CD4-positive, alpha-beta T cell treated with Interleukin-10 for 1 hour (primary cell): ENCODE measurements around the gene ST8SIA5.

Experiments
- DNase-seq: peaks from one replicate; pipeline ENCODE4 v3.0.0-alpha.2; 2020

Gene ST8SIA5

DNA sequence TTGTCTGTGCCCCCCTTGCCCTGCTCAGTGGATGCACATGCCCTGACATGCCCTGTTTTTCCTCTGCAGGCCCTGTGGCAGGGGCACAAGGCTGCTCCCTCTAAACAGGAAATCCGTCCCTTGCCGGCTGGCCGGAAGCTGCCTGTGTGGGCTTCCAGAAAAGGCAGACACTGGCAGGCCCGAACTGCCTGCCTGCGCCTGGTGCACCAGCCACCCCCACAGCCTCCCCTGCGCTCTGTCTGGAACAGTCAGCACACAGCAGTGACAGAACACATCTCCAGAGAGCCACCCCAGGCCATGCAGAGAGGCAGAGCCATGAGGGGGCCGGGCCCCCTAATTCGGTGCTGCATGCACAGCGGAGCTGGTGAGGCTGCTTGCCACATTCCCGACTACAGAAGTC is 133.3 kb downstream of the ST8SIA5 start:
- peak; percentile 21 for DNase-seq

- peak; percentile 9 for DNase-seq
Measured at GRCh38 chr18:46622999-46623398, 133.9 kb downstream of the ST8SIA5 start.

- DNase-seq = no peak
Measured at GRCh38 chr18:46622451-46622850, 134.4 kb downstream of the ST8SIA5 start.

GRCh38 chr18:46621871-46622270 is 135.0 kb downstream of the ST8SIA5 start:
- no peak for DNase-seq

GRCh38 chr18:46621111-46621766 is 135.6 kb downstream of the ST8SIA5 start:
- DNase-seq = no peak

DNA sequence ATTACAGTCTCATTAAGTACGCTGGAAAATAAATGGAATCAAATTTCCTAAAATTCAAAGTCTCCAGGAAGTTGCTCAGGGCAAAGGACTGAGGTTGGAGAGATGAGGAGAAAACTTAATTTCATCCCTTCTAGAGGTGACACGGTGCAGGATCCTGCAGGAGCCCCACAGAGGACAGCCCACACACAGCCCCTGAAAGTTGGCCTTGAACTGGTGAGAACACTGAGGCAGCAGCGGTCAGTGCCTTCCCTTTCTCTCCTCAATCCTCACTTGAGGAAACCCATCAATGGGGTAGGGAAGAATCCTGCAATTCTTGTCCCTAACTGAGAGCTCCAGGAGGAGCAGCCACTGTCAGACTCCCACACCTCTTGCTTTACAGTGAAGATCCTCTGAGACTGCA is 137.3 kb downstream of the ST8SIA5 start:
- no peak for DNase-seq
